Gastroesophageal sphincter (tissue), 3 donors: Measurements from ENCODE around the gene DNAH10.

Source experiments
- EP300 ChIP-seq: sonication (generic); formaldehyde crosslinking; IDR thresholded peaks from one replicate; pipeline ENCODE4 v1.6.1; 2017; ENCODE audit warnings: antibody characterized with exemption, mild to moderate bottlenecking
- POLR2A ChIP-seq, 2 donors: fragments of 450-650 bp; IDR thresholded peaks; one replicate each; pipeline ENCODE4 v1.6.1; 2017; ENCODE audit warnings: antibody characterized with exemption in 2 of 2, mild to moderate bottlenecking in 2 of 2, moderate library complexity in 1 of 2
- POLR2AphosphoS5 ChIP-seq: sonication (generic); formaldehyde crosslinking; IDR thresholded peaks from one replicate; pipeline ENCODE4 v1.6.1; 2017; ENCODE audit warnings: antibody characterized with exemption
- TF ChIP-seq, protein P1 (sequence below), 4 experiments: fragments of 200-600 bp in 2 of 4; fragments of 450-650 bp in 2 of 4; sonication (generic) in 1 of 4; IDR thresholded peaks; one replicate each; pipeline ENCODE4 v1.5.1; 2017 to 2019; ENCODE audit warnings: antibody characterized with exemption in 4 of 4, mild to moderate bottlenecking in 2 of 4, moderate library complexity in 2 of 4

GRCh38 chr12:123892853-123893252, 130.8 kb downstream of the DNAH10 start:
- TF ChIP-seq, protein P1, sequence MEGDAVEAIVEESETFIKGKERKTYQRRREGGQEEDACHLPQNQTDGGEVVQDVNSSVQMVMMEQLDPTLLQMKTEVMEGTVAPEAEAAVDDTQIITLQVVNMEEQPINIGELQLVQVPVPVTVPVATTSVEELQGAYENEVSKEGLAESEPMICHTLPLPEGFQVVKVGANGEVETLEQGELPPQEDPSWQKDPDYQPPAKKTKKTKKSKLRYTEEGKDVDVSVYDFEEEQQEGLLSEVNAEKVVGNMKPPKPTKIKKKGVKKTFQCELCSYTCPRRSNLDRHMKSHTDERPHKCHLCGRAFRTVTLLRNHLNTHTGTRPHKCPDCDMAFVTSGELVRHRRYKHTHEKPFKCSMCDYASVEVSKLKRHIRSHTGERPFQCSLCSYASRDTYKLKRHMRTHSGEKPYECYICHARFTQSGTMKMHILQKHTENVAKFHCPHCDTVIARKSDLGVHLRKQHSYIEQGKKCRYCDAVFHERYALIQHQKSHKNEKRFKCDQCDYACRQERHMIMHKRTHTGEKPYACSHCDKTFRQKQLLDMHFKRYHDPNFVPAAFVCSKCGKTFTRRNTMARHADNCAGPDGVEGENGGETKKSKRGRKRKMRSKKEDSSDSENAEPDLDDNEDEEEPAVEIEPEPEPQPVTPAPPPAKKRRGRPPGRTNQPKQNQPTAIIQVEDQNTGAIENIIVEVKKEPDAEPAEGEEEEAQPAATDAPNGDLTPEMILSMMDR (IDR thresholded peaks at IDR 0.05) = no peak
- TF ChIP-seq POLR2A (IDR thresholded peaks at IDR 0.05) = no peak
- no peak for TF ChIP-seq EP300
- TF ChIP-seq POLR2AphosphoS5 = no peak
